NCI-H345 treated with DMSO at 0.1 percent for 48 hours (cell line): ENCODE measurements around the gene NCOA7.

Experiments used
- DNase-seq: peaks from one replicate; lab custom pipeline; 2025; ENCODE audit not compliant: unreplicated experiment; lab: John Stamatoyannopoulos, UW

Gene NCOA7

GRCh38 chr6:125810445-125810844, 19.7 kb downstream of the NCOA7 start:
- DNase-seq: peak; percentile 77

- no peak for DNase-seq
These were observed 20.5 kb downstream of the NCOA7 start for GRCh38 chr6:125811259-125811658.

- no peak for DNase-seq
These were observed 21.9 kb downstream of the NCOA7 start for GRCh38 chr6:125812394-125813292.

- DNase-seq: no peak
These were observed 23.7 kb downstream of the NCOA7 start for GRCh38 chr6:125814481-125814880.

GRCh38 chr6:125815080-125815910, 24.5 kb downstream of the NCOA7 start:
- no peak for DNase-seq

GRCh38 chr6:125816828-125817280, 26.1 kb downstream of the NCOA7 start:
- no peak for DNase-seq

GRCh38 chr6:125818225-125818657, 27.5 kb downstream of the NCOA7 start:
- no peak for DNase-seq

- no peak for DNase-seq
These were observed 28.1 kb downstream of the NCOA7 start for GRCh38 chr6:125818772-125819260.

- no peak for DNase-seq
These were observed 29.0 kb downstream of the NCOA7 start for GRCh38 chr6:125819535-125820326.

- DNase-seq: no peak
These were observed 31.1 kb downstream of the NCOA7 start for GRCh38 chr6:125821825-125822281.

GRCh38 chr6:125823180-125823579, 32.4 kb downstream of the NCOA7 start:
- DNase-seq: no peak

GRCh38 chr6:125824946-125825771, 34.4 kb downstream of the NCOA7 start:
- no peak for DNase-seq

- DNase-seq: no peak
These were observed 36.1 kb downstream of the NCOA7 start for GRCh38 chr6:125826695-125827463.

GRCh38 chr6:125827788-125828320, 37.1 kb downstream of the NCOA7 start:
- DNase-seq: no peak

GRCh38 chr6:125828476-125829039, 37.8 kb downstream of the NCOA7 start:
- DNase-seq: no peak

- no peak for DNase-seq
These were observed 38.7 kb downstream of the NCOA7 start for GRCh38 chr6:125829433-125829832.

GRCh38 chr6:125831659-125832058, 40.9 kb downstream of the NCOA7 start:
- no peak for DNase-seq

- DNase-seq: no peak
These were observed 41.8 kb downstream of the NCOA7 start for GRCh38 chr6:125832391-125833117.
